Activated CD4-positive, CD25-positive, alpha-beta regulatory T cell (primary cell): ENCODE data around the gene QKI.
"Not testable (repeated sequence)": the region's sequence is repeated elsewhere in the genome, so short reads cannot be mapped to it uniquely, and the experiment has no call there.

Experiments used
- DNase-seq, 4 experiments: peaks; one replicate each; lab custom pipeline; 2025; lab: John Stamatoyannopoulos, UW

Gene QKI

GRCh38 chr6:163414946-163415619 lies 565 bp downstream of the QKI start:
- peak in 1 of 4 experiments; percentile 50 for DNase-seq

GRCh38 chr6:163415620-163416556 lies 1.4 kb downstream of the QKI start:
- no peak for DNase-seq

GRCh38 chr6:163416557-163417253 lies 2.2 kb downstream of the QKI start:
- DNase-seq = no peak

DNA sequence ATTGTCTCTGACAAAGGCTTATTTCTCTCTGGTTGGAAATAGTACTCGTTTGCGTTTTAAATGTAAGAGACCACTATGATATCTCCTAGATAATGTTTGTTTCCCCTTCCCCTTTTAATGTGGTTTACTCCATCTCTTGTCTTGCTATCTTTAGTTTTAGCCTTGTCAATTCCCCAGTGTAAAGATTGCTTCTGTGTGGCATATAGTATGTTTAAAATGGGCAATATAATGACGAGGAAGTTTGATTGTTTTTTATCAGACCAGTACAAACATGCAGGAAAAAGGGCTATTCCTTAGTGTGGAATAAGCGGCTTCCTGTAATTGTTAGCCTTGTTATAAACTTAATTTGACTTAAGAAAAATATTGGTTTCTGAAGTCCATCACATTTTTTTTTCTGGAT lies 3.1 kb downstream of the QKI start:
- DNase-seq = no peak

DNA sequence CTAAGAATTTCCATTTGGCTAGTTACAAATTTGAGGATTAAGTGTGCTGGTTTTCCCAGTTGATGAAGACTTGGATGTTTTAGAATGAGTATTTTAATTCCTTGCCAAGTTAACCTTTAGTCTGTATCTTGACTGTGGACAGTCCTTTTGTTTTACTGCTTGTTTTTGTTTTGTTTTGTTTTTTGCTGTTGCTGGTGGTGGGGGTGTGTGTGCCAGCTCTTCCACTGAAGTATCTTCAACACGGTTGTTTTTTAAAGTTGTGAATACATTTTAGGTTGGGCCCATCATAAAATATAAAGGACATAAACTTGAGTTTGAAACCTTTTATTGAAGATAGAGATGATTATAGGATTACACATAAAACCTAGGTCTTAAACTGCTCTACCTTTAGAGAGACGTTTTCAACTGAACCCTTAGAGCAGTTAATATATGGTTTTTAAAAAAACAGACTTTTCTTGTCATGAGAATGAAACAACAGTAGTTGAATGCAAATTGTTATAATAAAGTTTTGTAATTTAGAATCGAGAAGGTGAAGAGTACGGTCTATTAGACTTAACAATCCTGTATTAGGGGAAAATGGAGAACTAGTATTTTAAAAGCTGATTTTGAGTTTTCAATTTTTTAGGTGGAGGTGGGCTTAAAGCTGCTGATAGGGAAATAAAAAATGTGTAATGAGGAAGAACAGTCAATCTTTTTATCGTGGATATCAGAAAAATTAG lies 4.0 kb downstream of the QKI start:
- DNase-seq = no peak

DNA sequence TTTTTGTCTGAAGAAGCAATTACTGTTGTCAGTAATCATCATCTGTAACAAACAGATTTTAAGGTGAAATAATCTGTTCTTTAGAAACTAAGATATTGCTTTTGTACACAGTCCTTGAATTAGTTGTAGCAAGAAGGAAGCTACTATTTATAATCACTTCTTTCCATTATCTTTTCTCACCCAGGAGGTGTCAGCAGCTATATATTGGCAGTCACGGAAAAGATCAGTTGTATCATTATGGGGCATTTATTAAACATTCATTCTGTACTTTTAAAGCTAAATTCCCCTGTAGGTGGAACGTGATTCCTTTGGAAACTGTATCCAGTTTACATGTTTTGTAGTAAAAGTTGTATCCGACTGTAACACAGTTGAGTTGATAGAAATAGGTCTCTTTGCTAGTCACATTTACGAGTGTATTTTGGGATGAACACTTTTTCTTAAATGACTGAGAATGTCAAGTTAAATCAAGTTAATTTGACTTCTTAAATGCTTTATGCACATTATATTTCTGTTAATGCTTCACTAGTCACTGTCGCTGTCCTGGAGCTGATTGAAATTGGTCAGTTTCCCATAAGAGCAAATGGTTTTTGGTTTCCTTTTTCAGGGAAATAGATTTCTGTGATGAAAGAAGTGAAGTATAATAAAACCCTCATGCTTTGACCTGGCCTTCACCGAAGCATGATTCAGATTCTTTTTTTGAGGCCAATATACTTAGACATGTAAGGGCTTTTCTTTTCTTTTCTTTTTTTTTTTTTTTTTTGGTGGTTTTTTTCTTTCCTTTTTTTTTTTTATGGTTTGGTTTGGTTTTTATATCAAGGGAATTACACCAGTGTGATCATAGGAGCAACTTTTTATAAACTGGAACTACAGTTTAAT lies 5.1 kb downstream of the QKI start:
- DNase-seq = no peak

GRCh38 chr6:163420289-163420614 lies 5.7 kb downstream of the QKI start:
- DNase-seq = no peak

- no peak for DNase-seq
Observed at GRCh38 chr6:163422550-163422949, 8.0 kb downstream of the QKI start.

- no peak for DNase-seq
Observed at GRCh38 chr6:163423696-163424095, 9.2 kb downstream of the QKI start.

- DNase-seq = no peak
Observed at GRCh38 chr6:163427498-163428254, 13.2 kb downstream of the QKI start.

GRCh38 chr6:163428373-163428772 lies 13.9 kb downstream of the QKI start:
- no peak for DNase-seq

- no peak for DNase-seq
Observed at GRCh38 chr6:163429858-163430448, 15.4 kb downstream of the QKI start.

GRCh38 chr6:163432300-163432699 lies 17.8 kb downstream of the QKI start:
- no peak for DNase-seq

- not testable (repeated sequence) for DNase-seq
Observed at GRCh38 chr6:163433486-163433885, 19.0 kb downstream of the QKI start.

GRCh38 chr6:163435023-163435422 lies 20.5 kb downstream of the QKI start:
- DNase-seq = no peak

GRCh38 chr6:163436843-163437242 lies 22.3 kb downstream of the QKI start:
- DNase-seq = no peak

GRCh38 chr6:163437466-163437865 lies 22.9 kb downstream of the QKI start:
- no peak for DNase-seq

DNA sequence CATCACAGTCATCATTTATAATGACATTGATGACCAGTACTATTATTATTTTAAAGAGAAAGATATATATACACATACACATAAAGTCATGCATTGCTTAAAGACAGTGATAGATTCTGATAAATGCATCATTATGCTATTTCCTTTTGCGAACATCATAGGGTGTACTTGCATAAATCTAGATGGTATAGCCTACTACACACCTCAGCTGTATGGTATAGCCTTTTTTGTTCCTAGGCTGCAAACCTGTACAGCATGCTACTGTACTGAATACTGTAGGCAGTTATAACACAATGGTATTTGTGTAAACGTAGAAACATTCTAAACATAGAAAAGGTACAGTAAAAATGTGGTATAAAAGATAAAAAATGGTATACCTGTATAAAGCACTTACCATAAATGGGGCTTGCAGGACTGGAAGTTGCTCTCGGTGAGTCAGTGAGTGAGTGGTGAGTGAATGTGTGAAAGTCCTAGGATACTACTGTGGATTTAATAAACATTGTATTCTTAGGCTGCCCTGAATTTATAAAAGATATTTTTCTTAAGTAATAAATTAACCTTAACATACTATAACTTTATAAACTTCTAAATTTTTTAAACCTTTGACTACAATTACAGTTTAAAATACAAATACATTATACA lies 23.9 kb downstream of the QKI start:
- no peak for DNase-seq

DNA sequence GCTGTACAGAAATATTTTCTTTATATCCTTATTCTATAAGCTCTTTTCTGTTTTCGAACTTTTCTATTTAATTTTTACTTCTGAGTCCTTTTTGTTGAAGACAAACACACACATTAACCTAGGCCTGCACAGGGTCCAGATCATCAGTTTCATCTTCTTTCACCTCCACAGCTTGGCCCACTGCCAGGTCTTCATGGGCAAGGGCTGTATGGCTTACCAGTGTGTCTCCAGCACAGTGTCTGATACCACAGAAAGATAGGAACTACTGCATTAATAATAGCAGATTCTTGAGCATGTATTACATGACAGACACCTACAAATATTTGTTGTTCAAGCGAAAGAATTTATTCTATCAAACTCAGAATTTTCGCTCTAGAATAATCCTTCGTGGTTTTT lies 24.4 kb downstream of the QKI start:
- DNase-seq = peak in 1 of 4 experiments; percentile 19
